Esophagus squamous epithelium (tissue), 4 donors: ENCODE data around the gene SMIM35.

Source experiments
- POLR2A ChIP-seq, 4 donors: fragments of 450-650 bp; IDR thresholded peaks; one replicate each; pipeline ENCODE4 v1.6.1; 2017; ENCODE audit warnings: antibody characterized with exemption in 4 of 4, mild to moderate bottlenecking in 4 of 4, moderate library complexity in 3 of 4
- TF ChIP-seq, protein P1 (sequence below), 6 experiments: fragments of 450-650 bp in 4 of 6; fragments of 200-600 bp in 2 of 6; sonication (generic) in 2 of 6; IDR thresholded peaks; one replicate each; pipeline ENCODE4 v1.5.1; 2016 to 2019; ENCODE audit warnings: antibody characterized with exemption in 6 of 6, mild to moderate bottlenecking in 4 of 6, moderate library complexity in 4 of 6

DNA sequence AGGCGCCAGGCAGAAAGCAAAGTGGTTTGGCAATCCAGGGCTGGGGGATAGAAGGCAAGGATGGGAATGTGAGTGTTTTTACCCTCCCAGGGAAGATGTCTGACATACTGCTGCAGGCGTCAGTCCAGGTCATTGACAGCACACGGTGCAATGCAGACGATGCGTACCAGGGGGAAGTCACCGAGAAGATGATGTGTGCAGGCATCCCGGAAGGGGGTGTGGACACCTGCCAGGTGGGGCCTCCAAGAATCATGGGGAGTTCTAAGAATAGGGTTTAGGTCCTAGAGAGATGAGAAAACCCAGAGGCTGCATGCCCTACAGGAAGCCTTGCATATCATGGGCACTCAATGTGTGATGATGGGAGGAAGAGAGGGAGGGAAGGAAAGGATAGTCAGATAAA, 28.3 kb upstream of the SMIM35 start:
- TF ChIP-seq, protein P1, sequence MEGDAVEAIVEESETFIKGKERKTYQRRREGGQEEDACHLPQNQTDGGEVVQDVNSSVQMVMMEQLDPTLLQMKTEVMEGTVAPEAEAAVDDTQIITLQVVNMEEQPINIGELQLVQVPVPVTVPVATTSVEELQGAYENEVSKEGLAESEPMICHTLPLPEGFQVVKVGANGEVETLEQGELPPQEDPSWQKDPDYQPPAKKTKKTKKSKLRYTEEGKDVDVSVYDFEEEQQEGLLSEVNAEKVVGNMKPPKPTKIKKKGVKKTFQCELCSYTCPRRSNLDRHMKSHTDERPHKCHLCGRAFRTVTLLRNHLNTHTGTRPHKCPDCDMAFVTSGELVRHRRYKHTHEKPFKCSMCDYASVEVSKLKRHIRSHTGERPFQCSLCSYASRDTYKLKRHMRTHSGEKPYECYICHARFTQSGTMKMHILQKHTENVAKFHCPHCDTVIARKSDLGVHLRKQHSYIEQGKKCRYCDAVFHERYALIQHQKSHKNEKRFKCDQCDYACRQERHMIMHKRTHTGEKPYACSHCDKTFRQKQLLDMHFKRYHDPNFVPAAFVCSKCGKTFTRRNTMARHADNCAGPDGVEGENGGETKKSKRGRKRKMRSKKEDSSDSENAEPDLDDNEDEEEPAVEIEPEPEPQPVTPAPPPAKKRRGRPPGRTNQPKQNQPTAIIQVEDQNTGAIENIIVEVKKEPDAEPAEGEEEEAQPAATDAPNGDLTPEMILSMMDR (IDR thresholded peaks at IDR 0.05): no peak
- TF ChIP-seq POLR2A (IDR thresholded peaks at IDR 0.05): no peak
